ENCODE results near the gene ADGRB2.
A peak's percentile ranks its signal among the peaks of the same experiment; 100 is the strongest.

ADGRB2 gene

DNA sequence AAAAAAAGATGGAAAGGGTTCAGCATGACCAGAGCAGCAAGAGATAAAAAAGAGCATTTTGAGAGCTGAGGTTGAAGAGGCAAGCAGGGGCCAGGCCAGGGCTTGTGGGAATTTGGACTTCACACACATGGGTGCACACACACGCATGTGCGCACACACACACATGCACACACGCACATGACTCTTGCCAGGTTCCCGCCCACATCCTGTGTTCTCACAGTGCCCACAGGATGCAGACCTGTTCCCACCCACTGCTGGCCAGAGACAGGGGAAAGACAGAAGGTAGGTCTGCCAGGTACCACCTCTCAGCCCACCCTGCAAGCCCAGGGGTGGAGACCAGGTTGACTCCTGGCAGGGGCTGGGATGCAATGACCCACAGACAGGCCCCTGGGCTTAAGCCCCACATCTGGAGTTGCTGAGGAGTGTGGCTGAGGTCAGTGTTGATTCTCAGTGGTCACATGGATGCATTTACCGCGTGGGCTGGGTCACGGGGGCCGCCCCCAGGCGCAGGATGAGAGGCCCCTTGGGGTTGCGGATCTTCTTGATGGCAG is 64.7 kb downstream of the ADGRB2 start:
- no peak for DNase-seq

DNA sequence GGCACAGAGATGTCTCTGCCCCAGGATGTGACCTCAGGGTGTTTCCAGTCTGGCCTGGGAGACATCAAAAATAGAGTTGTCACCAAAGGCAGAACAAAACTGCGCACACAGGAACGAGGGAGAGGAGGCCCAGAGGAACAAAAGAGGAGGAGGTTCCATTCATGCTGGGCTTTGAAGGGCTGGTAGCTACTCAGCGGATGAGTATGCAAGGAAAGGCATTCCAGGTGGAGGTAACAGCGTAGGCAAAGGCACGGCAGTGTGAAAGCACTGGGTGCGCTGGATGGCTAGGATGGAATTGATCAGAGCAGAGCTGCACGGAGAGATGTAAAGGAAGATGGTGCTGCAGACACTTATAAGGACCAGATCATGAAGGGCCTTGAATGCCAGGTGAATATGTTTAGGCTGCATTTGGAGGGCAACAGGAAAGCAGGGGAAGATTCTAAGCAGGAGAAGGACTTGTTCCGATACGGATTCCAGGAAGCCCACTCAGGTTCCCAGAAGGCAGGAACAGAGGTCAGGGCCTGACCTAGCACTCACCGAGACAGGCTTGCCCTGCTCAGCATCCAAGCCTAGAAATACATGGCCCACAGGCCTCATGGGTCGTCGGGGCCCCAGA is 66.7 kb downstream of the ADGRB2 start:
- DNase-seq = no peak

DNA sequence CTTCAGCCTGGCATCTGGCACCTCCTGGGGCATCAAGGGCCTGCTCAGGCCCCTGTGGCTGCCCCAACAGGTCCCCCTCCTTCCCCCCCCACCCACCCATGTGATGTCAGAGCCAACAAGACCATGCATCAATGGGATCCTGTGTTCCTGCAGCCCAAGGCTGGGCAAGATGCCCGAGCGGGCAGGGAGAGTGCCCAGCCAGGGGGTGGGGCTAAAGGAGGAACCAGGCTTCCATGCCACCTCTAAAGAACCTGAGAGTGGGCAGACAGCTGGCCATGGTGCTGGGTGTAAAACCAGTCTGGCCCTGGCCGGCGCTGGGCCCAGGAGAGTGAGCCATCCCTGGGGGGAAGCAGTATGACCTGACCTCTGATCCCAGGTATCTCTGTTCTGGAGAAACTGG is 67.9 kb downstream of the ADGRB2 start:
- DNase-seq = peak; percentile 79

DNA sequence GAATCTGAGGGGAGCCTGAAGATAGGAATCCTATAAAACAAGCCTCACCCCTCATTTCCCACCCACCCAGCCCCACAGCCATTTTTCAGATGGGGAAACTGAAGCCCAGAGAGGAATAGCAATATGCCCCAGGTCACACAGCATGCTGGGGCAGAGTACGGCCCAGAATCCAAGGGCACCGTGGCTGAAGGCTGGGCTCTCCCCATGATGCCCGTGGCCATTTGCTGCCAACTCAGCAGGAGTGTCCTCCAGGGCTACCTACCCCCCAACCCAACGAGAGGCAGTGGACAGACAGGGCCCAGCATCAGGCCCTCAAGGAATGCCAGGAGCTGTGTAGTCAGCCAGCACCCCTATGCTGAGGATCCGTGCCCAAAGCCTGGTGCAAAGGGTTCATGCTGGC is 68.8 kb downstream of the ADGRB2 start:
- DNase-seq = no peak

DNA sequence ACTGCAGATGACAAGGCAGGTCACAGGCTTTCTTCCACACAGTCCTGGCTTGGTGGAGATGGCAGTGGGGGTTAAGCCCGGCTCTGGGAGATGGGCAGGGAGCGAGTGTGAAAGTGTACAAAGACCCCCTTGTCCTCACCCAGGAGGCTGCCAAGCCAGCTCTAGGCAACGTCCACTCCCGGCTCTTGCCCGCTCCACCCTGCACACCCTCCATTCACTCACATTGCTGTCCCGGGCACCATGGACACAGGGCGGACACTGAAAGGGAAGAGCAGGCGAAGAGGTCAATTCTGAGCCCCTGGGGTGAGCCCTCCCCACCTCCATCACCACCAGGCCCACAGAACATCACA is 69.2 kb downstream of the ADGRB2 start:
- DNase-seq = peak; percentile 64

DNA sequence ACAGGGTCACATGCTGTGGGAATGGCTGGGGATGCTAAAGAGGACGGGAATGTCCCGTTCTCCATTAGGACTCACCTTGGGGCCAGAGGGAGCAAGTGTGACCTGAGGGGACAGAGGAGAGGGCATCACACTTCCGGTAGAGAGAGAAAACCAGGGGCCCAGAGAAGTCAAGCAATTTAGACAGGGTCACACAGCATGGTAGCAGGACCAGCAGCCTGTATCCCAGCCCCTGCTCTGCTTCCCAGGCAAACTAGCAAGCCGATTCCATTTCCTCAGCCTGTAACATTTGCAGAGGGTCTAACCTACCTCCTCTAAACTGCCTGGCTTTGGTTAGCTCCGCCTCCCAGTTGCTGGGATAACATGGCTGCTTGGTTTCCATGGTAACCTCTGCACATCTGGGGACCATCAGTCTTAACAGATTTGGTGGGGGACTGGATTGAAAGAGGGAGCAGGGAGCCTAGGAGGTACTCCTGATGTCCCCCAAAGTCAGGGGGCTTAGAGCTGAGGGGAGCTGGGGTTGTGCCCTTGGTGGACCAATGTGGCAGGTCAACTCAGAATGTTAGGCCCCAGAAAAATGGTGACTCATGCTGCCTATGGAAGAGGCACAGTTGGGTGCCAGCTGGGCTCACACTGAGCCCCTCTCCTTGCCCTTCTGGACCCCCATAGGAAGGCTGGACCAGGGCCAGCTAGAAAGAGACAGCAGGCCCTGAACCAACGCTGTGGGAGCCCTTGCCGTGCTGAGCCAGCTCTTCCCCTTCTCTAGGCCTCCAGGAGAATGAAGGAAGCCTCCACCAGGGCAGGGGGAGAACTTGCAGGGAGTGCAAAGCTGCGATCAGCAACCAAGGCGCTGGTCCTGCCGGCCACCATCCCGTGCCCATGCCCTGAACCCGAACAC is 69.8 kb downstream of the ADGRB2 start:
- DNase-seq = no peak

DNA sequence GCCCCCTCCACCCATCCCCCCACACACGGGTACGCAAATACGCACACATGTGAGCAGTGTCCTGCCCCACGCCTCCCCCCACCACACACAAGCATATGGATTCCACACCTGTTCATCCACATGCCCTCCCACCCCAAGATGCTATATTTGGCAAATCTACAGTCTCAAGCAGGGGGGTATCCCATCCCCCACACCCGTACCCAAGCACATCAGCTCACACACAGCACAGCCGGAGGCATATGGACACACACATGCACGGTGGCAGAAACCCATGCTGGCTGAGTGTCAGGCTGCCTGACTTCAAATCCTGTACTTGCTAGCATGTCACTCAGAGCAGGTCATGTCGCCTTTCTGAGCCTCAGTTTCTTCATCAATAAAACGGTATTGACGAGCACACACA is 70.9 kb downstream of the ADGRB2 start:
- DNase-seq = no peak

DNA sequence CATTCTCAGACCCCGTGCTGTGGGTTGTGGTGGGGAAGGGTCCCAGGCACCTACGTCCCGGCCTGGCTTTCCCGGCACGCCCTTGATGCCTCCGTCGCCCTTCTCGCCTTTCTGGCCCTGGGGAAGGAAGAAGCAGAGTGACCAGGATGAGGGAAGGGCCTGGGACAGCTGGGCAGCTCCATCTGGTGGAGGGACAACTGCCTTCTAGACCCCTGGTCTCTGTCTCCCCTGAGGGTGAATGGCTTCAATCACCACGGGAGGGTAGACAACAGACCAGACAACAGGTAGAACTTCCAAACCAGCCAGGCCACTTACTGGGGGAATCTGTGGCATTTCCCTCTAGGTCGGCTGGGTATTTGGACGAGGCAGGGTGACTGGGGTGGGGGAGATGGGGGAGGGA is 72.2 kb downstream of the ADGRB2 start:
- DNase-seq = no peak

DNA sequence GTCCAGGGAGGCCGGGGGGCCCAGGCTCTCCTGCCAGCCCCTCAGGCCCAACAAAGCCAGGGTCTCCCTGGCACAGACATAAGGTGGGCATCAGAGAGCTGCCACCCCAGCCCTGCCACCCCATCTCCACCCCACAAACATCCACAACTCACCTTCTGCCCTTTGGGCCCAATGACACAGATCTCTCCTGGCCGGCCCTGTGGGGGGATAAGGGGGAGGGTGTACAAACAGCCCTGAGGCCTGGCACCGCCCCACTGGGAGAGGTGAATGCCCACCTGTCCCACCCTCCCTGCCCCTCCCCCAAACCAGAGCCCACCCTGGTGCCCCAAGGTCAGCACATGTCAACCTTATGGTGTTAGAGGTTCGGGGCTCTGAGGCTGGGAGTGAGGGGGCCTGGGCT is 72.7 kb downstream of the ADGRB2 start:
- DNase-seq = no peak

DNA sequence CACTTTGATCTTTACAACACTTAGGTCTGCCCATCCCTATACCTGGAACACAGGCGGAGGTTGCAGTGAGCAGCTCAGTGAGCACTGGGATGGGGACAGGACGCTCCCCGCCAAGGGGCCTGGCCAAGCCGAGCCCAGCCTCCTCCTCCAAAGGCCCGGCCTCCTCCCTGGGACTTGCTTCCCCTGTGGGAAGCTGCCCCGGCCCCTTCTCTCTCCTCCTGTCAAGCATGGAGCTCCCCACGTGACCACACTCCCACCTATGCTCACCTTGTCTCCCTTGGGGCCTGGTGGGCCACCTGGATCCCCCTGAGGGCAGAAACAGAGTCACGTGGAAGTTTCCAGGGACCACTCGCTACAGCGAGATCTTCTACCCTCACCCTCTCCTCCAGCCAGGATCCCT is 73.2 kb downstream of the ADGRB2 start:
- no peak for DNase-seq

DNA sequence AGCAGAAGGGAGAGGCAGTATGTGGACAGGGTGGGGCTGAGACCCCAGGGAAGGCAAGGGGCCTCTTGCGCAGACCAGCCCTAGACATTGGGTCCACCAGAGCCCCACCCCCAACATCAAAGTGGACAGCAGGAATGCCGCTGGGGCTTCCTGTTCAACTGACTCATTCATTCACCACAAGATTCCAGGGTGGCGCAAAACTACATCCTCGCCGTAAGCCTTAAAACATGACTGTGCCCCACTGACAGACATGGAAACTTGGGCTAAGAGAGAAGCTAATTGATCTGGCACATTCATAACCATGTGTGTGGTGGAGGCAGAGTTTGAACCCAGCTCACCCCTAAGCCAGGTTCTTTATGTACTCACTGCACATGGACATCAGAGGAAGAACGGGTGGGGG is 74.3 kb downstream of the ADGRB2 start:
- no peak for DNase-seq

DNA sequence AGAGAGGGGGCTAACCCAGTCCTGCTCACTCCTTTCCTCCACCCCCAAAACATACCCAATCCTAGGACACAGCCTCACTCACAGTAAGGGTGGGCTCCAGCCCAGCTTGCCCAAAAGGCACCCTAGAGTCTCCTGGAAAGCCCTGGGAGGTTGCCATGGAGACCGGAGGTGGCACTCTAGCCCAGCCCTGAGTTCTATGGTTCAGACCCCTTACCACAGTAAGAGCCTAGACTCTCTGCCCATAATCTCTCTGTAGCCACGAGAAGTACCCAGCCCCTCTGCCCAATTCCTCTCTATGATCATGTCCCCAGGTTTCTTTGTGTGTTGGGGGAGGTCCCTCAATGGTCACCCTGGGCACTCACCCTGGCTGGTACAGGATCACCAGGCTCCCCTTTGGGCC is 74.8 kb downstream of the ADGRB2 start:
- no peak for DNase-seq

DNA sequence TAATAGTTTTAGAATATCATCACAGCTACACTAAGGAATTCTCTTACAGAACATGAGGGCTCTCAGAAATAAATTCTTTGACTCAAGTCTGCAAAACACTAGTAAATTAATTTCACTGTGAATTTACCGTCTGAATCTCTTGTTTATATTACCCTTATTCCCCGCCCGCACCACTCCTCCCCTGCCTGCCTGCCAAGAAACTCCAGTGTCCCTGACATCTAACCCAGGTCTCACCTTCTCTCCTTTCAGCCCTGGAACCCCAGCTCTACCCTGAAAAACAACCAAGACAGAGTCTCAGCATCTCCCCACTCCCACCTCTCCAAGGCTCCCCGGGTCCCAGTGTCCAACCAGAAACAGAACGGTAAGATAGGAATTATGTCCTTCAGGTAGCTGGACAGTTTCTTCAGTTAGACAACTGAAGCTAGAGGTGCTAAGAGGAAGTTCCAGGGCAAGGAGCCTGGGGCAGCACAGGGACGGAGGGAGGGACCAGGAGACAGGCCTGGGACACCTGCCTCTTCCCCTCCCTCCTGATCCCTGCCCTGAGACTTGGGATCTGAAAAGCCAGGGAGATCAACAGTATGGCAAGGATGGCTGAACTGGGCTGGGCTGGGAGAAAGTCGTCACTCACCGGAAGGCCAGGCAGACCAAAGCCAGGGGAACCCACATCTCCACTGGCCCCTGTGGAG is 75.8 kb downstream of the ADGRB2 start:
- DNase-seq = no peak

DNA sequence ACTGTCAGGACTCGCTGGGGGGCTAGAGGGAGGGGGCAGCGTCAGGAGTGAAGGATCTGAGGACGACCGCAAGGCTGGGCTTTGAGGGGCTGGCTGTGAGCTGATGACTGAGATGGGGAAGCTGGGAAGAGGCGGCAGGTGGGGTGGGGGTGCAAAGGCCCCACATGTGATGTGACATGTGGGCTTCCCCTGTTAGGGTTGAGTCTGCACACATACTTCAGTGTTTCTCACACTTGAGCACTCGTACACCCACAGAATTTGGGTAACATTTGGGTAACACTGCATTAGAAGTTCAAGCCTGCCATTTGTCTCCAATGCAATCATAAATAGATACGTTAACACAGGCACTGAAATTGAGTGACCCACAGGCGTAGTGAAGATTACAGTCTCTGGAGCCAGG is 76.5 kb downstream of the ADGRB2 start:
- no peak for DNase-seq

DNA sequence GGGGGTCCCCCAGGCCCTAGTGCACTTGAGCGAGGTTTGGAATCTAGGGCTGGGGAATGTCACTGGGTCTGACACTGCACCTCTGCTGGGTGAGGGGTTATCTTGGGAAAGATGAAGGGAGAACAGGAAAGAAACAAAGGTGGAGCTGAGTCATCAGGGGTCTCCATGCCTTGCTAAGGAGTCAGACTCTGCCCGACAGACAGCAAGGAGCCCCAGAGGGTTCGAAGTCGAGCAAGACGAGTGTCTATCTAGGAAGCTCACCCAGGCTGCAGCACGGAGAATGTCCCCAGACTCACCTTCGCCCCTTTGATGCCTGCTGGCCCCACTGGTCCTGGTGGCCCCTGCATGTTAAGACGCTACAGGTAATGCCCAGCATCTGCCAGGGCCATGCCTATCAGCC is 78.3 kb downstream of the ADGRB2 start:
- DNase-seq = no peak

DNA sequence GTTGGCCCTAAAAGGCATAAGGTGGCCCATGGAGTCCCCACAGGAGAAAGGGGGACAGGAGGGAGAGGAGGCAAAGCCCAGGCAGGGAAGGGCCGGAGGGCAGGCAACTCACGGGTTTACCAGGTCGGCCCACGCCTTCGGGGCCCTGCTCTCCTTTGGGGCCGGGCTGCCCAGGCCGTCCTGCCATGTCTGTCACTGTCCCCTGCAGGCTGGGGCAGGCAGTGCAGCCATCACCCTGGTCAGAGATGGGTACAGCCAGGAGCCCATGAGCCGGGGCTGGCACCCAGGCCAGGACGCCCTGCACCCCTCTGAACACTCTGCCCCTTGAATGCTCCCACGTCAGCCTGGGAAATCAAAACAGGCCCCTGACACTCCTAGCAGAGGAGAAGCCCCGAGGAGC is 80.1 kb downstream of the ADGRB2 start:
- DNase-seq = no peak

DNA sequence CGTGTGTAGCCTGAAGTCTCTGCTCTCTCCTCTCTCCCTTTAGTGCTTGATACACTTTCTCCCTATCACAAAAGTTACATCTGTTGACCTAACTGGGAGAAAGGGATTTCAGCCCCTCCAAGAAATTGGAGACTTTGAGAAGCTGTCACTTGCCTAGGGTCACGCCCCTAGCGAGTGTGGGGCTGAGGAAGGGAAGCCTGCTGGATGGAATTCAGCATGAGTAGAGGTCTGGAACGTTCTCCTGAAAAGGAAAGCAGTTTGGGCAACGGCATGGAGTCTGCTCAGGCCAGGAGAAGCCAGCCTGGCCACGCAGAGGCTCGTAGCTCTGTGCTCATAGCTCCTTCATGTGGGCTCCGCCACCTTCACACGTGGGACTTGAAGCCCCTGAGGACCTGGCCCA is 82.7 kb downstream of the ADGRB2 start:
- no peak for DNase-seq

DNA sequence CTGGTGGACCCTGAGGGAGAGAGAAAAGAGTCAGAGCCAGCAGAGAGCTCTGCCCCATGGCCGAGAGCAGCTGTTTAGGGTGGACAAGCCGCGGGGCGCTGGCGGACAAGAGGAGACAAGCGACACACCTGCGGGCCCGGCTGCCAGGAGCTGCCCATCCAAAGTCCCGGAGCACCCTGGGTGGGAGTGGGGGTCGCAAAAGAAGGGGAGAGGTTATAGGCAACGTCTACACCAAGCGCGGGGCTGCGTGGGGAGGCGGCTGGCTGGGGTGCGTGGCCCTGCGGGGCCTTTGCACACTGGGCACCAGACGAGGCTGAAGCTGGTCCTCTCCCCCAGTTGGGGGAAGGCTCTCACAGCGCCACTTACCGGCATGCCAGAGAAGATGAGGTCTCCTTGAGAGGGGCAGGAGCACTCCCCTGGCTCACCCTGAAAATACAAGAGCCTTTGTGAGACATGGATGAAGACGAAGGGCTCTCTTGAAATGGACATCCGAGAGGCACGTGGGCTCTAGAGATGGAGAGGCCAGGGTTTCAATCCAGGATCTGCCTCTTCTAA is 84.4 kb downstream of the ADGRB2 start:
- DNase-seq = no peak

DNA sequence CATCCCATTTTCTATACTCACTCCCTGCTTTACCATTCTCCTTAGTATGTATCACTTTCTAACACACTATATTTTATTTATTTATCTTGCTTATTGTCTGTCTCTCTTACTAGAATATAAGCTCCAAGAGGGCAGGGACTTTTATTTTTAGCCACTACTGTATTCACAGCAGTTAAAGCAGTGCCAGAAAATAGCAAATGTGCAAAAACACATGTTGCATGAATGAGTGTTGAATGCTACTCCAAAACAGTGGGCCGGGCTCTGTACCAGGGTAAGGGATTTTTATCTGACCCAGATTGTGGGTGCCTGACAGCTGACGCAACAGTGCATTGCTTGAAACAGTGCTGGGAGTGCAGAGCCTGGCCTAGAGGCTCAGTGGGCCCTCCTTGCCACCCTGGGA is 85.0 kb downstream of the ADGRB2 start:
- no peak for DNase-seq

DNA sequence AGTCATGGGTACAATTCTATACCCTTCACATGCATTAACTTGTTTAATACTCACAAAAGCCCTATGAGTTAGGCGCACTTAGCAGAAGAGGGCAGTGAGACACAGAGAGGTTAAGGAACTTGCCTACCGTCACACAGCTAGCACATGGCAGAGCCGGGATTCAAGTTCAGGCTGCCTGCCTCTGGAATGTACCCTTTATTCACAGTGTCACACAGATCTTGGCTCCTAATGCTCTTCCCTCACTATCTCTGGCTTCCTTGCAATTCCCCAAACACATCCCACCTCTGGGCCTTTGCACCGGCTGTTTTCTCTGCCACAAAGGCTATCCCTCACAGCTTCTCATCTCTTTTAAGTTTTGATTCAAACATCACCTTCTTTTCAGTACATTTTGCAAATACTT is 85.5 kb downstream of the ADGRB2 start:
- no peak for DNase-seq

DNA sequence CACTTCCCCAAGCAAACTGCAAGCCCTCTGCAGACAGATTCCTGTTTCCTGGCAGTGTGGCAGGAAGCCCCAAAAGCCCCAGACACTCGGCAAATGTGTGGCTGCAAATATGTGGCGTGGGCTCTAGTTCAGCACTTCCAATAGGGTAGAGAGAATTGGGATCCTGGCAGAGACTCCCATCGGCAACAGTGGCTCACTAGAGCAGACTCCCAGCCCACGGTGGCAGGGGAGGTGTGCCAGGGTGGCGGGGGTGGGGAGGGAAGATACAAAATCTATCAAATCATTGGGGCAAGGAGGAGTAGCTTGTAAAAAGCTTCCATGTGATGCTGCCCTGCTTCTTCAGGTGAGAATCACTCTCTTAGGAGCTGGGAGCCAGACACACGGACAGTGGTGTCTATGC is 86.2 kb downstream of the ADGRB2 start:
- no peak for DNase-seq

DNA sequence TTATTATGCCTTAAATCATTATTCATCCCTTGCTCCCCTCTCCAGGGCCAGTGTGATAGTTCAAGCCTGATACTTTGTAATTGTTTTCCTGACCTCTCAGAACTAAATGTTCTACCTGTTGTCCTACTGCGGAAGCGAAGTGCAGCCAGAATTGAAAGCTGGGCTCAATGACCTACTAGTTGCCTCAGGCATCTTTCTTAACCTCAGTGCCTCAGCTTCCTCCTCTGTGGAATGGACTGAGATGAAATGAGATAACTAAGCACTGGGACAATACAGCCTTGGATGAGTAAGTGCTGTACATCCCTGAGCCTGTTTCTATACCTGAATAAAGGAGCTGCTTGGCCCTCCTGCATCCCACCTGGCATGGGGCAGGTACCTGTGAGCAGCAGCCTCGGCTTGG is 86.7 kb downstream of the ADGRB2 start:
- DNase-seq = no peak
